NCI-H526 (cell line): Measurements from ENCODE around the gene POLR3F.
"Not testable (repeated sequence)": the region's sequence is repeated elsewhere in the genome, so short reads cannot be mapped to it uniquely, and the experiment has no call there.

Experiments used
- DNase-seq, 2 experiments: peaks; one replicate each; lab custom pipeline; 2025; lab: John Stamatoyannopoulos, UW

The POLR3F gene, protein sequence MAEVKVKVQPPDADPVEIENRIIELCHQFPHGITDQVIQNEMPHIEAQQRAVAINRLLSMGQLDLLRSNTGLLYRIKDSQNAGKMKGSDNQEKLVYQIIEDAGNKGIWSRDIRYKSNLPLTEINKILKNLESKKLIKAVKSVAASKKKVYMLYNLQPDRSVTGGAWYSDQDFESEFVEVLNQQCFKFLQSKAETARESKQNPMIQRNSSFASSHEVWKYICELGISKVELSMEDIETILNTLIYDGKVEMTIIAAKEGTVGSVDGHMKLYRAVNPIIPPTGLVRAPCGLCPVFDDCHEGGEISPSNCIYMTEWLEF

DNA sequence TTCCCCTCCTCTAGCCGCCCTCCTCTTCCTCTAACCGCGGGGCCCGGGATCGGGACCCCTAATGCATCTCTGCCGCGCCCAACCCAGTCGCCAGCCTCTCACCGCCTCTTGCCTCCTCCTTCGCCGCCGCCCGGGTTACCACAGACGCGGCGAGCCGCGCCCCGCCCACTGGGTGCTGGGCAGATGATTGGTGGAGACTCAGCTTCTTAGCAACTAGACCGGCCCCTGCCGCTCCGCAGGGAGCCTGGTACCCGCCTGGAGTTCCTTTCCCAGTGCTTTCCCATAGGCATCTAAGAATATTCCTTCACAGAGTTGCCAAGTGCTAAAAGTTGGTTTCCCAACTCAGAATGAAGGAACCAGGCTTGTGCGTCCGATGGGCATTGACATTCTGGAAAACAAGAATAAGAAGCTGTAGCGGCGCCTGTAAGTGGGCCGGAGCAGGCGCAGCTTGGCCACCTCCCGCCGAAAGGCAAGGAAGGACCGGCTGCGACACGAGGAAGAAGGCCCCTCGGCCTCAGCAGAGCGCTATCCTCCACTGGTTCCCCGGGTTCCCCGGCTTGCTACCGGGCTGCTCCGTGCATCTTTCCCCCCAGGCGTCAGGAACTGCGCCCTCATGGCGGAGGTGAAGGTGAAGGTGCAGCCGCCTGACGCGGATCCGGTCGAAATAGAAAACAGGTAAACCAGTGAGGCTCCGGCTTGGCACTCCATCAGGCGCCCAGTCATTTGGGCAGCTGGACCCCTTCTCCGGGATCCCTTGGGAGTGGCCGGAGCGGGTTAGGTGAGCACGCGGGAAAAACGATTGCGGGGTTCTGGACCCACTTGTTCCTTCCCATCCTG lies at the start of gene POLR3F, which contains the start of gene DZANK1:
Gene POLR3F, plus strand, starts transcription at position 497 of the 837 bp plus-strand sequence. Its CDS starts 117 bp downstream, at position 614.
Gene DZANK1, minus strand, starts transcription at position 137 of the 837 bp plus-strand sequence. CDS start 1,672 bp downstream, outside the sequence.
- DNase-seq = peak; percentile 96 to 98

DNA sequence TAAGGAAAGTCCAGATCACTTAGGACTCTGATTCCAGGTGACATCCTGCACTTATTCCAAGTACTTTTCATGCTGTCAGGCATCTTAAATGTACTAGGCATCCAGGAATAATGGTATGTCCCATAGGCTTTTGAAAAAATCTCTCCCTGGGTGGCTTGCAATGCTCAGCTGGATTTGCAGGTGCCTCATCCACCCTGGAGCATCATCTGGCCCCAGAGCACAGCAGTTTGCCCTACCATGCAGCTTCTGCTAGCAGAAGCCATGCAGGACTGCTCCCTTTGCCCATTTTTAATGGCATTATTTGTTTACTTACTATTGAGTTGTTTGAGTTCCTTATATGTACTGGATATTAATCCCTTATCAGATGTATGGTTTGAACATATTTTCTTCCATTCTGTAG lies 45.6 kb upstream of the POLR3F start:
- DNase-seq = no peak

DNA sequence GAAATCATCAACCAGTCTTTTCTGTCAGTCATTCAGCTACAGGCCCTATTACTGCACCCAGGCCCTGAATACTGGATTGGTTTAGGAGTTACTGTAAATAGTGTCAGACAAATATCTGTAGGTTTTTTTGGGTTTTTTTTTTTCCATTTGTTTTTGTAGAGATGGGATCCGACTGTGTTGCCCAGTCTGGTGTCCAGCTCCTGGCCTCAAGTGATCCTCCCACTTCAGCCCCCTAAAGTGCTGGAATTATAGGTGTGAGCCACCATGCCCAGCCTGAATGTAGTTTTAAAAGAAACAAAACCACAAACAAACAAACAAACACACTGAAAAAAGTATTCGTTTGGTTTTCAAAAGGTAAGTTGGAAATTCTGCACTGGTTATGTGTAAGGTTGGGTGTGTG lies 40.0 kb upstream of the POLR3F start:
- DNase-seq = no peak

DNA sequence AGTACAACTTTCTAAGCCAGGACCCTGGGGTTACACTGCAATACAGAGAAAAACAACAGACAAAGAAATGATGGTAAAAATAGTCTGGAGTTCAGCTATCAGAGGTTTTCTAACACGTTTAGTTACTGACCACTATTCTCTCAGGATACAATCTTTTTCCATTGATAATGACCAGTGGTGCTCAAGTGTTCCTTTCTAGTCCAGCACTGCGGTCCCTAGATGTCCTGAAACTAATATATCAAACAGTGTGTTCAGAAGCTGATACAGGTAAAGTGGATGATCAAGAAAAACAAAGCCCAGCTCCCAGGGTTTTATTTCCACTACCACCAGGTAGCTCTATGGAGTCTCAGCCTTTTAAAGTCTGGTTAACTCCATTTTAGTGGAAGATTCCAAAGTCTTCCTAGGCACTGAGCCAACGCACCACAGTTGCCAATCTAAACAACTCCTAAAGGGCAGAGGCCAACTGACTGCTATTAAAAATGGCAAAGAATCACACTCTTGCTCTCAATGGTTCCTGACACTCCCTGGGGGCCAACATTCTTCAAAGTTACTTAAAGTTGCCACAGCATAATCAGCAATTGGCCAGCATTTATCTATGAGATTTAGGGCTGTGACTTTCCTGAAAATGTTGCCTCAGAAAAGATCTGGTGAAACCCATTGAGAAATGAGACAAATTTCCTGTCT lies 38.6 kb upstream of the POLR3F start:
- no peak for DNase-seq

DNA sequence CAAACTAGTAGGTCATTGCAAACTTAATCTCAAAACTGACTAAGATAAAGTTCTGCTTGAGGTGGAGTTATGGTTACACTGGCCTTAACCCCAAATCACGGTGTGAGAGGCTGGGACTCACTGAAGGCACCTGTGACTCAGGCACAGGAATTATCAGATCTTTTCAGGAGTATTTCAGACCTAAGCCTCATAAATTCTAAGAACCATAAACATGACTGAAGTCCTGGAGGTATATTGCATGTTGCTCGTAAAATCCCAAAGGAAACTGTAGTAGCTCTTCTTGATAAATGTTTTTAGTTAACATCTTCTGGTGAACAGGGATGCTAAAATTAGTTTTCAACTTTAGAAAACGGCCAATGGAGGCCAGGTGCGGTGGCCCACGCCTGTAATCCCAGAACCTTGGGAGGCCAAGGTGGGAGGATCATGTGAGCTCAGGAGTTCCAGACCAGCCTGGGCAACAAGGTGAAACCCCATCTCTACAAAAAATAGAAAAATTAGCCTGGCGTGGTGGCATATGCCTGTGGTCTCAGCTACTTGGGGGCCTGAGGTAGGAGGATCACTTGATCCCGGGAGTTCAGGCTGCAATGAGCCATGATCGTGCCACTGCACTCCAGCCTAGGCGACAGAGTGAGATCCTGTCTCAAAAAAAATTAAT lies 36.9 kb upstream of the POLR3F start:
- no peak for DNase-seq

DNA sequence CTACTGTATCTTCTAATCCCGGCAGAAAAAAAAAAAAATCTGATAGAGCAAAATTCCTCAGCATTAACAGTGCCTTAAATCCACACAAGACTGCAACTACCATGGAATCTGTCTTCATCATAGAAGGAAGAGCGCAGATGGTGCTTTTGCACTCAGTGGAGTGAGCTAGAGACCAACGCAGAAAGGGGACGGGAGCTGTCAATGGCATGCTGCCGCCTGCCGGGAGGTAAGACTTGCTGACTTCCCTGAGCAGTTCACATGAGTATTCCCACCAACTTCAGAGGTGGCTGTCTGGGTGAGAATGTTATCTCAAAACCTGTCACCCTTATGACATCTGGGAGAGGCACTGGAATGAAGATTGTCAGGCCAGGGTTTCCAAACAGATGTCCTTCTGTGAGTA lies 36.0 kb upstream of the POLR3F start:
- DNase-seq = no peak

DNA sequence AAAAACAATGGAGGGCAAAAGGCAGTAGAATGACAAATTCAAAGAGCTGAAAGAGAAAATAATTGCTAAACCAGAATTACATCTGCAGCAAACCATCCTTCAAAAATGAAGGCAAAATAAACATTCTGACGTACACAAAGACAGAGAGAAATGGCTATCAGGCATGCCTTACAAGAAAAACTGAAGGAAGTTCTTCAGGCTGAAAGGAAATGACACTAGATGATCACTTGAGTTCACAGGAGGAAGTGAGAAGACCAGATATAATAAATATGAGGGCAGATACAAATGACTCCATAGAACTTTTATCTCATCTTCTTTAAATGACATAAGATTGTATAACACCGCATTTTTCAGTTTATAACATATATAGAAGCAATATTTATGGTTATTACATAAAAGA lies 30.3 kb upstream of the POLR3F start:
- no peak for DNase-seq

DNA sequence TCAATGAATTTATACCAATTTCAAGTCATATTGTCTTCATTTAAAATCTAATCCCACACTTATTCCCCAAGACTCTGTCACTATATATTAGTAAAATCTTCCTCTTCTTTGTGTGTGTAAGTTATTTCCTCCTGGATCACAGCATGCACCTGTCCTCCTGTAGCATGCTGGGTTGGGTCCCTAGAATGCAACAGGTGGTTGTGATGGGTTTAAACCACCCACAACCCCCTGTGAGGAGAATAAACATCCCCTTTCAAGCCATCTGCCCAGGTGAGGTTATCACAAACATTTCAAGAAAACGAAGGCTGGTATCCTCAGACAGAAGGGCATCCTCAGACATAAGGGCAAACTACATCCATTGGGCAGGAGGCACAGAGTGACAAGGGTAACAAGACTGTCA lies 26.8 kb upstream of the POLR3F start:
- no peak for DNase-seq

DNA sequence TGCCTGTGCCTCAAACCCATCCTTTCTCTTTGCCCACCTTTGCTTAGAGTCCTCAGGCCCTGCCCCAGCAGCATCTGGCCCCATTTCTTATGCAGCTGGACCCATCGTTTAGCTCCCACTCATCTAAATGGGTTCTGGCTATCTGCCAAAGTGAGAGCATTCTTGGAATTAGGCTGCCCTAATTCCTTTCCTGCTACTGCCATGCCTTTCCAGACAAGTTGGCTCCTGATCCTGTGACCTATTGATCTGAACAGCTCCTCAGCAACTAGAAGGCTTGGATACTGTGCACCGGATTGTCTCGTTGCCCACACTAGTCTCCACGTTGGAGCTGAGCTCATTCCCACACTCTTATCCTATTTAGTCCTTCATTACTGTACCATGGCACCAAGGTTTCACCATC lies 23.3 kb upstream of the POLR3F start:
- no peak for DNase-seq

DNA sequence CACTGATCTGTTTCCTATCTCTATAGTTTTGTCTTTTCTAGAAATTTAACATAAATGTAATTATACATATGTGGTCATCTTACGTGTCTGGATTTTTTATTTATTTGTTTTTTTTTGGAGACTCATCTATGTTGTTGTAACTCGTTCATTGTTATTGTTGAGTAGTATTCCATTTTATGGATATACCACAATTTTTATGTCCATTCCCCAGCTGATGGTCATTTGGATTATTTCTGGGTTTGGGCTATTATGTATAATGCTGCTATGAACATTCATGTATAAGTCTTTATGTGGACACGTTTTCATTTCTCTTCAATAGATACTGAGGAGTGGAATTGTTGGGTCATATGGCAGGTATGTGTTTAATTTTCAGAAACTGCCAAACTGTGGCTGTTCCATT lies 10.6 kb upstream of the POLR3F start:
- no peak for DNase-seq

DNA sequence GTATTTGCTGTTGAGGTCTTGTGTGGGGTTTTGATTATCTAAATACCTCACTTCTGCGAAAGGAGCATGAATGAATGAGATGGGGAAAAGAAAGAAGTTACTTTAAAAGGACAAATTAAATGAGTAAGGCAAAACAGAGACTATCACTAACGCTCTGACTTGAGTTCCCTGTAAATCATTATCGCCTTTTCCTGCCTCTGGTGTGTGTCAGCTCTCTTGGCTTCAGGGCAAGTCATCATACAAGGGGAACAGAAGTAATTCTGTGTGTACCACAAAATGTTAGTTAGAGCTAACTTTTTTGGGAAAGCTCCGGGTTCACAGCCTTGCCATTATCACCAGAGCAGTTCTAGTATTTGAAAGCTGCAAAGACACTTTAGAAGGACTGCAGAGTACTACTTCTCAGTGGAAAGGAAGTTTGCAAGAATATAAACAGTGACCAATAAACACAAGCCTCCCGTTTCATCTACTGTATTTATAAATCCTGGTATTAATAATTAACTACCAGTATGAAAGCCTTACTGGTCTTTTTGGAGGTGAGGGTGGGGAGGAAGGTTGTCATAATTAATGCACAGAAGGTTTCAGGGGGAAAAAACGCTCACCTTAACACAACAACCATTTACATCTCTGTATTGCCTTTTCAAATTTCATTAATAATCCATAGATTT lies 1.5 kb upstream of the POLR3F start:
- no peak for DNase-seq

DNA sequence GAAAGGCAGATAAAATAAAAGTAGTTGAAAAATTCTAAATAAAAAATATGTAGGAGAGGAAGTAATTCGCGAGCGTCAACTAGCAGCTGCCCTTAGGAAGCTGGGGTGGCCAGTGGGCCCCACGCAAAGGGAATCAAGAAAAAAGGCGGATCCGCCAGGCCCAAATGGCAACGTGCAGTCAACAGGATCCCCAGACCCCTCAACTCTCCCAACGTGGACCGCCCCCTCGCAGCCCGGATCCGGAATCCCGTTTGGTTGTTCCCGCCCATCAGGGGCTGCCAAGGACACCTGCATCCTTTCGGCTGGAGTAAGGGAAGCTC lies 656 bp upstream of the POLR3F start:
- DNase-seq = no peak

DNA sequence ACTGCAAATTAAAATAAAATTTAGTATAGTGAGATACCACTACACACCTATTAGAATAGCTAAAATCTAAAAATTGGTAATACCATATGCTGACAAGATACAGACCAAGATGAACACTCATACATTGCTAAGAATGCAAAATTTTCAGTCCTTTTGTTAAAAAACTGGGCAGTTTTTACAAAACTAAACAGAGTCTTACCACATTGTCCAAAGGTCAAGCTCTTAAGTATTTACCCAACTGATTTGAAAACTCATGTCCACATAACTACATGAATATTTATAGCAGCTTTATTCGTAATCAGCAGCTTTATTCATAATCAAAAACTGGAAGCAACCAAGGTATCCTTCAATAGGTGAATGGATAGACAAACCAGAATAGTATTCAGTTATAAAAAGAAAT lies 10.0 kb downstream of the POLR3F start:
- no peak for DNase-seq

DNA sequence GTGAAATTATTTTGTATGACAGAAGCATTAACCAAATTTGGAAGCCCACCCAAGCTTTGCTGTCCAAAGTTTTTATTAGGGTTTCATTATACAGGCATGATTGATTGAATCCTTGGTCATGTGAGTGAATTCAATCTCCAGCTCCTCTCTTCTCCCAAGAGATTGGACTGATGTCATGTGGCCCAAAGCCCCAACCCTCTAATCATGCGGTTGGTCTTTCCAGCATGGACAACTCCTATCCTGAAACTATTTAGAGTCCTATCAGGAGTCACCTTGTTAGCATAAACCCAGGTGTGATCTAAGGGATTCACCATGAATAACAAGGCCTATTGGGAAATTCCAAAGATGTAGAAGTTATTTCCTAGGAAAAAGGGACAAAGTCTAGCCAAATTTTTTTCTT lies 10.6 kb downstream of the POLR3F start:
- no peak for DNase-seq

DNA sequence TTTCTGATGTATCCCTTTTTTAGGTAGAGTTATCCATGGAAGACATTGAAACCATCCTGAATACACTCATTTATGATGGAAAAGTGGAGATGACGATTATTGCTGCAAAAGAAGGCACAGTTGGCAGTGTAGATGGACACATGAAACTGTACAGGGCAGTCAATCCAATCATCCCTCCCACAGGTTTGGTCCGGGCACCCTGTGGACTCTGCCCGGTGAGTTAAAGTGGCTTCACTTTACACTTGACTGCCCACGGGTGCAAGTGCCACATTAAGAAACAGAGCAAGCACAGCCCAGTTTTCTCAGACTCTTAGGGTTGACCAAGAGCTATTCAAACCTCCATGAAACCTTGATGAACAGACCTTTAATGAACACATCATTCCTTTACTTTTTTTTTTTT lies 14.4 kb downstream of the POLR3F start:
- DNase-seq = no peak

DNA sequence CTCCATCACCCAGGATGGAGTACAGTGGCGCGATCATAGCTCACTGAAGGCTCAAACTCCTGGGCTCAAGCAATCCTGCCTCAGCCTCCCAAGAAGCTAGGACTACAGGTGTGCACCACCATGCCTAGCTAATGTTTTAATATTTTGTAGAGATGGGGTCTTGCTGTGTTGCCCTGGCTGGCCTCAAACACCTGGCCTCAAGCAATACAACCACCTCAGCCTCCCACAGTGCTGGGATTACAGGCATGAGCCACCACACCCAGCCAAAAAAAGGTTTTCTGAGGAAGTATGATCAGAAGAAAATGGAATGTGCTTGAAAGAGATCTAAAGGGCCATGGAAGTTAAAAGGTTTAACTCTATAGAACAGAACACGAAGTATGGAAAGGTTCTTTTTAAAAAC lies 21.1 kb downstream of the POLR3F start:
- DNase-seq = no peak

DNA sequence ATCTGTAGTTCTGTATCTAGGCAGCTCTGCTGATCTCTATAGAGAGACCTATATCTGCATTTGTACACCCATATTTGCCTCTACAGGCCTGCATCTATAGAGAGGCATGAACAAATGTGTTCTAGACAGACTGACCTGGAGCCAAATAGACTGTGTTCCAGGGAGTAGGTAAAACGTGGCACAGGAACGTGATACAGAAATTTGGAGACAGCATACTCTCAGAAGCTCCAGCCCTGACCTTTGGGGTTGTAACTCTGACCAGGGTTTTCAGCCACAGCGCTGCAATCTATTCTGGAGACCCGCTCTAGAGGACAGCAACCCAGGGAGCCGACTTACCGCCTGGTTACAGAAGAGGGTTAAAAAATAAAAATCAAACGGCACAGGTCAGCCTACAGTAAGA lies 28.9 kb downstream of the POLR3F start:
- peak in 1 of 2 experiments; percentile 40 for DNase-seq

DNA sequence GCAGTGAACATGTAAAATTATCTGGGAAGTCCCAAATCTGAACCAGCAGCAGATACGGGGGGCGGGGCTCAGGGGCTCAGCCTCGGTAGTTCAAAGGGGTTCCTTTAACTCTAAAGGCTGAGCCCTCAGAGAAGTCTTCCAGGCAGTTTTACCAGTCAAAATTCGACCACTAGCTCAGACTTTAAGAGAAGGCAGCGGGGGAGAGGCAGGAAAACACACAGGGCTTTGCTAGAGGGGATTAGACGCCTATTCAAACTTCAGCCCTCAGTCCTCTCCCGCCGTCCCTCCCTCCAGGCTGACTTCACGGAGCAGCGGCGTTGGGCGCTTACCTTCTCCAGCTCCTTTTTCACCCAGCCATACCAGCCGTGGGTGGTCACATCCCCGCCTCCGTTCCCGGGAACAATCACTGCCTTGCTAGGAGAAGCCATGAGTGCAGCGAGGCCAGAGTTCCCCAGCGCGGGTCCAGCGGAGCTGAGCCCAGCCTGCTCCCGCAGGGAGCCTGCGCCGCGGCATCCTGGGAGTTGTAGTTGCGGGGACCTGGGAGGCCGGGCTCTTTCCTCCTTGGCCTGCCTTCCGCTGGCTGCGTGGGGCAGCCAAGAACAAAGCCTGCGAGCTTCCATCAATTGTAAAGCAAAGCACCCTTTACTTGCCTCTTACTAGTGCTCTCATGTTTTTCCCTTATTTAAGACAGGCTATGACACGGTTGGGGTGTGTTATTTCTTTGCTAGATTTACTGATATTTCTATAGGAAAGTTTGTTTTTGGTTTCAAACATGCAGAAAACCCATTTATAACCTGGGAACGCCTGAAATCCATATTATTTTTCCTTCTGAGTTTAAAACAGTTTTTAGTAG lies 29.8 kb downstream of the POLR3F start, which contains the start of gene RBBP9:
Gene RBBP9, minus strand, starts transcription at position 486 of the 853 bp plus-strand sequence. Its CDS starts 58 bp downstream, at position 428.
- peak; percentile 70 to 94 for DNase-seq

DNA sequence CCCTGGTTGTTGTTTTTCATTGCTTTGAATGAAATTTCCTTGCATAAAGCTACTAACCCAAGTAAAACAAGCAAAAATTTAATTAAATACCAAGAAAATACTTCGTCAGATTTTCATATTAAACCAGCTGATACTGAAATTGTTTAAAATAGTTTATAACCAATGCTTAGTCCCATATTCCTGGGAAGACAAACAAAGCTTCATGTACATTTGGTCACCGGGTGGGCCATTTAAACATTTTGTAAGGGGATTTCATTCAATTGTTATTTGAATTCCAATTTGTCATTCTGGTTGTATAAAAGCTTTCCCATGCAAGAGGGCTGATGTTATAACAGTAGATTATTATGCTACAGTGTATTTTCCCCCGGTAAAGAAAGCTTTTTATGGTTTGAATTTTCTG lies 30.4 kb downstream of the POLR3F start:
- DNase-seq = no peak

DNA sequence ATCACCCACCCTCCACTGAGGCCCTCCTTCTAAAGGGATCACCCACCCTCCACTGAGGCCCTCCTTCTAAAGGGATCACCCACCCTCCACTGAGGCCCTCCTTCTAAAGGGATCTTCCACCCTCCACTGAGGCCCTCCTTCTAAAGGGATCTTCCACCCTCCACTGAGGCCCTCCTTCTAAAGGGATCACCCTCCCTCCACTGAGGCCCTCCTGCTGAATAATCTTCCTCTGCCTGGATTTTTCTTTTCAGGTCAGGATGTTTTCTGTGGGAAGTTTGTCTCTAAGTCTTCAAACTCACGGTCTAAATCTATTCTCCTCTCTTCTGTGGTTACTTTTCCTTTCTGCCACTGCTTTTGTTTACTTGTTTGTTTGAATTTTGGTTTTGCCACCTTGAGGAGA lies 34.5 kb downstream of the POLR3F start:
- not testable (repeated sequence) for DNase-seq
